GM10248 (cell line): ENCODE measurements around the gene AUH.

Experiments
- CTCF ChIA-PET: fragments of 300-600 bp; sonication (Branson Sonifier 250); formaldehyde crosslinking; extraction: SDS; loops from one replicate; lab custom pipeline; 2021; ENCODE audit warnings: antibody characterized with exemption; lab: Yijun Ruan, JAX
- POLR2A ChIA-PET: fragments of 350-650 bp; sonication (Branson Sonifier 250); formaldehyde crosslinking; extraction: SDS; loops from one replicate; lab custom pipeline; 2020; ENCODE audit warnings: antibody characterized with exemption; lab: Yijun Ruan, JAX
- DNase-seq: peaks from one replicate; pipeline ENCODE4 v3.0.0; 2012; ENCODE audit errors: extremely low spot score
- TF ChIP-seq, protein P1 (sequence below): IDR thresholded peaks from 2 replicates; pipeline ENCODE4 v1.5.1; 2012; ENCODE audit warnings: mild to moderate bottlenecking, low read depth; ENCODE audit errors: extremely low read depth, missing control alignments, control extremely low read depth

AUH gene

GRCh38 chr9:91181541-91181940 lies 180.2 kb downstream of the AUH start:
- CTCF ChIA-PET: interaction anchor here (0.6 kb wide), 1 partner anchor 16 kb away, joined by 3 read pairs; no protein-coding TSS in a partner anchor
- DNase-seq: no peak
- TF ChIP-seq, protein P1, sequence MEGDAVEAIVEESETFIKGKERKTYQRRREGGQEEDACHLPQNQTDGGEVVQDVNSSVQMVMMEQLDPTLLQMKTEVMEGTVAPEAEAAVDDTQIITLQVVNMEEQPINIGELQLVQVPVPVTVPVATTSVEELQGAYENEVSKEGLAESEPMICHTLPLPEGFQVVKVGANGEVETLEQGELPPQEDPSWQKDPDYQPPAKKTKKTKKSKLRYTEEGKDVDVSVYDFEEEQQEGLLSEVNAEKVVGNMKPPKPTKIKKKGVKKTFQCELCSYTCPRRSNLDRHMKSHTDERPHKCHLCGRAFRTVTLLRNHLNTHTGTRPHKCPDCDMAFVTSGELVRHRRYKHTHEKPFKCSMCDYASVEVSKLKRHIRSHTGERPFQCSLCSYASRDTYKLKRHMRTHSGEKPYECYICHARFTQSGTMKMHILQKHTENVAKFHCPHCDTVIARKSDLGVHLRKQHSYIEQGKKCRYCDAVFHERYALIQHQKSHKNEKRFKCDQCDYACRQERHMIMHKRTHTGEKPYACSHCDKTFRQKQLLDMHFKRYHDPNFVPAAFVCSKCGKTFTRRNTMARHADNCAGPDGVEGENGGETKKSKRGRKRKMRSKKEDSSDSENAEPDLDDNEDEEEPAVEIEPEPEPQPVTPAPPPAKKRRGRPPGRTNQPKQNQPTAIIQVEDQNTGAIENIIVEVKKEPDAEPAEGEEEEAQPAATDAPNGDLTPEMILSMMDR: no peak
- POLR2A ChIA-PET: no interaction called here

GRCh38 chr9:91180930-91181268 lies 180.8 kb downstream of the AUH start:
- DNase-seq: no peak
- POLR2A ChIA-PET: no interaction called here
- TF ChIP-seq, protein P1: no peak
- CTCF ChIA-PET: no interaction called here

GRCh38 chr9:91180240-91180929 lies 181.3 kb downstream of the AUH start:
- ChIA-PET POLR2A (no interaction called here), CTCF (no interaction called here)
- no peak for DNase-seq
- TF ChIP-seq, protein P1: no peak

DNA sequence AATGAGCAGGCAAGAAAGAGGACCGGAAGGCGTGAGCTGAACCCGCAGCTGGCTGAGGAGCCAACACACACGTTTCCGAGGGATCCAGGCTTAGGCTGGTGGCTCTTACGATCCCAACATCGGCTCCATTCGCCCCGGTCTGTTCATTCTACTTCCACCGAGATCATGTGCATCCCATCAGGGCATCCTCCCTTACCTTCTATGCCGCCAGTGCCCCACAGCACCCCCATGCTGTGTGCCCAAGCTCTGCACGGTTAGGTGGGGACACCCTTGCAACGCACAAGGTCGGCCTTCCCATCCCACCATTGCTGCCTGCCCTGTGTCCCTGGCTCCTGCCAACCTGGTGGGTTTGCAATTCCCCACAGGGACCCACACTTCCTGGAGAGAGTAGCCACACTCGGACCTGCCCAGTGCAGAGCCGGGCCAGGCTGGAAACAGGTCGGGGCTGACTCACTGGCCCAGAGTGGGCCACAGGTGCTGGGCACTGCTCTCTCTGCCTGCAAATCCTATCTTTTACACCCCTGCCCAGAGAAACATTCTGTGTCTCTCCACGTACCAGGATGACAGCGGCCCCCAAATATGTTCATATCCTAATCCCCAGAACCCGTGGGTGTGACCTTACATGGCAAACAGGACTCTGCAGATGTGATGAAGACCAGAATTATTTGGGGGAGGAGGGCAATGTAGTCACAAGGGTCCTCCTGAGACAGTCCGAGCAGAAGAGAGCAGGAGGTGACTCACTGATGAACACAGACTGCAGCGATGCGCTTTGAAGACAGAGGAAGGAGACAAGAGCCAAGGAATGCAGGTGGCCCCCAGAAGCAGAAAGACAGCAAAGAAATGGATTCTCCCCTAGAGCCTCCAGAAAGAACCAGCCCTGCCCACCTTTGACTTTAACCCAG lies 182.2 kb downstream of the AUH start:
- CTCF ChIA-PET: no interaction called here
- POLR2A ChIA-PET: no interaction called here
- TF ChIP-seq, protein P1: no peak
- DNase-seq: no peak

GRCh38 chr9:91178281-91179236 lies 183.2 kb downstream of the AUH start:
- CTCF ChIA-PET: interaction anchor here (1.1 kb wide), 1 partner anchor 26 kb away, joined by 3 read pairs; no protein-coding TSS in a partner anchor
- POLR2A ChIA-PET: no interaction called here
- TF ChIP-seq, protein P1: no peak
- no peak for DNase-seq

DNA sequence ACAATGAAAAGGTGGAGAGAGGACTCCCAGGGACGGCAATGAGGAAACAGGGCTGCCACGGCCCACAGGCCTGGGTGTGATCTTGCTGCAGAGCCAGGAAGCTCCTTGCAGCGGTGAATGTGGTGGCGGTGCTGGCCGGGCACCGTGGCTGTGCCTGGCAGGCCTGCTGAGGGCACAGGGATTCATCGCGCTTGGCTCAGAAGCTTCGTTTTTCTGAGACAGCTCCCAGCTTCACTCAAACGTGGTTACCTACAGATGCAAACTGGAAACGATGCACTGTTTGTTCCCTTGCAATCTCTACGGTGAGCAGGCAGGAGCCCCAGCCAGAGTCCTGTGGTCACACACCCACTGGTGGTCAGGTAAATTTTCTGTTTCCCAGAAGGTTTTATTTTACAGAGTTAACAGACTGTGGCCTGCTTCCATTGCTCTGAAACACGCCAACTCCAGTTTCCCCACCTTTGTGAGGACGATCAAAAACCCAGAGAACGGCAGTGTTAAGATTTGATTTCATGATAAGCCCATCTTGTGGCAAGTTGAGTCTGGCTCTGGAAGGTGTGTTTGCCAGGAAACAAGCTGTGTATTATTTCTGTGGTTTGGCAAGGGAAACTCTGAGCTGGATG lies 183.9 kb downstream of the AUH start:
- no peak for DNase-seq
- CTCF ChIA-PET: interaction anchor here (0.9 to 1.1 kb wide), 2 partner anchors 9 to 26 kb away, joined by 3 to 4 read pairs; no protein-coding TSS in a partner anchor
- POLR2A ChIA-PET: no interaction called here
- TF ChIP-seq, protein P1: no peak
